ENCODE measurements around the gene SEZ6L2.
A peak's percentile ranks its signal among the peaks of the same experiment; 100 is the strongest.
"Not testable (repeated sequence)": the region's sequence is repeated elsewhere in the genome, so short reads cannot be mapped to it uniquely, and the experiment has no call there.

SEZ6L2 gene

GRCh38 chr16:29899516-29900101 is at the start of gene SEZ6L2:
Gene SEZ6L2 (minus strand): TSS chr16:29899550. CDS start chr16:29899019, 531 bp downstream.
- DNase-seq: peak; percentile 4 to 58

- no peak for DNase-seq
Measured at GRCh38 chr16:29947897-29948296, 48.5 kb upstream of the SEZ6L2 start.

GRCh38 chr16:29943846-29944799 is 44.8 kb upstream of the SEZ6L2 start:
- DNase-seq: no peak

- no peak for DNase-seq
Measured at GRCh38 chr16:29940656-29941055, 41.3 kb upstream of the SEZ6L2 start.

GRCh38 chr16:29931750-29932149 is 32.4 kb upstream of the SEZ6L2 start:
- not testable (repeated sequence) for DNase-seq

GRCh38 chr16:29927070-29927905 is 27.9 kb upstream of the SEZ6L2 start:
- DNase-seq: no peak

- DNase-seq: no peak
Measured at GRCh38 chr16:29926711-29927052, 27.3 kb upstream of the SEZ6L2 start.

- peak; percentile 89 to 94 for DNase-seq
Measured at GRCh38 chr16:29925781-29926710, 26.7 kb upstream of the SEZ6L2 start, which contains the start of gene KCTD13. Gene KCTD13 (minus strand): TSS chr16:29926226. CDS start chr16:29926033, 193 bp downstream.

- DNase-seq: no peak
Measured at GRCh38 chr16:29925105-29925756, 25.9 kb upstream of the SEZ6L2 start.

GRCh38 chr16:29922986-29923501 is 23.7 kb upstream of the SEZ6L2 start:
- no peak for DNase-seq

- DNase-seq: no peak
Measured at GRCh38 chr16:29922326-29922725, 23.0 kb upstream of the SEZ6L2 start.

GRCh38 chr16:29921034-29921385 is 21.7 kb upstream of the SEZ6L2 start:
- no peak for DNase-seq

- DNase-seq: no peak
Measured at GRCh38 chr16:29920288-29921033, 21.1 kb upstream of the SEZ6L2 start.

GRCh38 chr16:29916979-29917378 is 17.6 kb upstream of the SEZ6L2 start:
- DNase-seq: no peak

GRCh38 chr16:29915590-29916247 is 16.4 kb upstream of the SEZ6L2 start:
- DNase-seq: no peak

GRCh38 chr16:29913514-29913913 is 14.2 kb upstream of the SEZ6L2 start:
- DNase-seq: no peak

- DNase-seq: no peak
Measured at GRCh38 chr16:29912087-29912486, 12.7 kb upstream of the SEZ6L2 start.

GRCh38 chr16:29911676-29912010 is 12.3 kb upstream of the SEZ6L2 start:
- no peak for DNase-seq

GRCh38 chr16:29910819-29911675 is 11.7 kb upstream of the SEZ6L2 start:
- DNase-seq: no peak
